HepG2 (cell line): Measurements from ENCODE around the gene MLX. TPM values are rescaled to one million over a fixed set of nuclear protein-coding genes. Genes with fewer than 3 reads are reported as not detected.

Experiments used
- CBFB ChIP-seq: sonication (generic); formaldehyde crosslinking; IDR thresholded peaks from 2 replicates; pipeline ENCODE4 v1.4.0; 2020; ENCODE audit warnings: missing genetic modification reagents
- CC2D1A ChIP-seq: sonication (generic); formaldehyde crosslinking; IDR thresholded peaks from 2 replicates; pipeline ENCODE4 v1.8.1; 2023; ENCODE audit warnings: mild to moderate bottlenecking, missing genetic modification reagents
- CSRNP2 ChIP-seq: sonication (generic); formaldehyde crosslinking; conservative IDR thresholded peaks from 2 replicates; pipeline ENCODE4 v1.8.0; 2022; ENCODE audit warnings: low read depth, missing genetic modification reagents
- DR1 ChIP-seq: sonication (generic); formaldehyde crosslinking; IDR thresholded peaks from 2 replicates; pipeline ENCODE4 v1.8.0; 2021; ENCODE audit warnings: mild to moderate bottlenecking, missing genetic modification reagents, inconsistent platforms
- ERF ChIP-seq: IDR thresholded peaks from 2 replicates; pipeline ENCODE4 v1.6.1; 2018; ENCODE audit warnings: missing biosample characterization, missing genetic modification reagents
- HCFC1 ChIP-seq: fragments of 150-350 bp; IDR thresholded peaks from 2 replicates; pipeline ENCODE4 v1.6.1; 2014; ENCODE audit warnings: low read depth, low read length
- HNRNPK ChIP-seq: fragments of 200-400 bp; formaldehyde crosslinking; IDR thresholded peaks from 2 replicates; pipeline ENCODE4 v1.6.1; 2018; ENCODE audit warnings: low read length, low read depth, moderate library complexity, mild to moderate bottlenecking; ENCODE audit not compliant: poor library complexity, severe bottlenecking
- HOMEZ ChIP-seq: IDR thresholded peaks from 2 replicates; pipeline ENCODE4 v1.6.1; 2016; ENCODE audit warnings: low read depth
- KDM5A ChIP-seq: fragments of 200-600 bp; sonication (generic); IDR thresholded peaks from 2 replicates; pipeline ENCODE4 v1.7.0; 2018; ENCODE audit warnings: antibody characterized with exemption, mild to moderate bottlenecking, low read length, borderline replicate concordance
- MAX ChIP-seq: IDR thresholded peaks from 2 replicates; pipeline ENCODE4 v1.6.1; 2012; ENCODE audit warnings: inconsistent platforms
- MED1 ChIP-seq: sonication (generic); formaldehyde crosslinking; IDR thresholded peaks from 2 replicates; pipeline ENCODE4 v1.4.0; 2020; ENCODE audit warnings: missing genetic modification reagents
- MED13 ChIP-seq: sonication (generic); formaldehyde crosslinking; IDR thresholded peaks from 2 replicates; pipeline ENCODE4 v1.5.0; 2020; ENCODE audit warnings: missing genetic modification reagents
- MEIS1 ChIP-seq: sonication (generic); formaldehyde crosslinking; IDR thresholded peaks from 2 replicates; pipeline ENCODE4 v1.9.0; 2021; ENCODE audit warnings: mild to moderate bottlenecking, missing genetic modification reagents, moderate library complexity, borderline replicate concordance
- PAWR ChIP-seq: sonication (generic); formaldehyde crosslinking; IDR thresholded peaks from 2 replicates; pipeline ENCODE4 v1.4.0; 2020; ENCODE audit warnings: missing genetic modification reagents, mild to moderate bottlenecking, borderline replicate concordance
- RXRA ChIP-seq: sonication (generic); formaldehyde crosslinking; IDR thresholded peaks from 2 replicates; pipeline ENCODE4 v1.5.1; 2020; ENCODE audit warnings: missing genetic modification reagents
- STAT6 ChIP-seq: sonication (generic); formaldehyde crosslinking; IDR thresholded peaks from 2 replicates; pipeline ENCODE4 v1.4.0; 2020; ENCODE audit warnings: missing genetic modification reagents, mild to moderate bottlenecking, borderline replicate concordance
- THAP11 ChIP-seq: IDR thresholded peaks from 2 replicates; pipeline ENCODE4 v1.6.1; 2016; ENCODE audit warnings: missing biosample characterization, missing genetic modification reagents
- TRIM24 ChIP-seq: sonication (generic); formaldehyde crosslinking; IDR thresholded peaks from 2 replicates; pipeline ENCODE4 v1.8.0; 2022; ENCODE audit warnings: mild to moderate bottlenecking, missing genetic modification reagents
- ZIK1 ChIP-seq: sonication (generic); formaldehyde crosslinking; IDR thresholded peaks from 2 replicates; pipeline ENCODE4 v1.5.0; 2020; ENCODE audit warnings: mild to moderate bottlenecking, low read depth, missing genetic modification reagents, borderline replicate concordance
- ZNF121 ChIP-seq: sonication (generic); formaldehyde crosslinking; IDR thresholded peaks from 2 replicates; pipeline ENCODE4 v1.5.0; 2020; ENCODE audit warnings: mild to moderate bottlenecking, missing genetic modification reagents
- ZNF263 ChIP-seq: sonication (generic); formaldehyde crosslinking; IDR thresholded peaks from 2 replicates; pipeline ENCODE4 v1.4.0; 2020; ENCODE audit warnings: missing genetic modification reagents
- ZNF3 ChIP-seq: IDR thresholded peaks from 2 replicates; pipeline ENCODE4 v1.7.0; 2017; ENCODE audit warnings: inconsistent platforms
- ZNF33A ChIP-seq: sonication (generic); formaldehyde crosslinking; IDR thresholded peaks from 2 replicates; pipeline ENCODE4 v1.5.1; 2020; ENCODE audit warnings: missing genetic modification reagents, mild to moderate bottlenecking, moderate library complexity, borderline replicate concordance
- ZNF670 ChIP-seq: sonication (generic); formaldehyde crosslinking; IDR thresholded peaks from 2 replicates; pipeline ENCODE4 v1.8.0; 2022; ENCODE audit warnings: mild to moderate bottlenecking, missing genetic modification reagents, borderline replicate concordance
- ZNF788 ChIP-seq: sonication (generic); formaldehyde crosslinking; IDR thresholded peaks from 2 replicates; pipeline ENCODE4 v1.5.0; 2020; ENCODE audit warnings: mild to moderate bottlenecking, missing genetic modification reagents, borderline replicate concordance
- ZNF841 ChIP-seq: sonication (generic); formaldehyde crosslinking; IDR thresholded peaks from 2 replicates; pipeline ENCODE4 v1.8.1; 2023; ENCODE audit warnings: missing genetic modification reagents, borderline replicate concordance
- polyA plus RNA-seq, 8 experiments: library from polyadenylated mRNA; depleted of rRNA in 3 of 8; stranded (reverse) in 7 of 8; unstranded in 1 of 8; fragments of >200 nt; fragmentation: Illumina TruSeq in 4 of 8; extraction: Trizol in 4 of 8; gene quantifications; 2 replicates each; pipeline versions ENCODE4 v1.2.1 to v1.2.3, GENCODE V29; 2011 to 2016; ENCODE audit warnings: low read depth in 4 of 8, missing spikeins in 1 of 8, mixed read lengths in 1 of 8; ENCODE audit not compliant: insufficient read depth in 1 of 8
- total RNA-seq, 5 experiments: library from RNA; depleted of rRNA; stranded (reverse); fragments of >200 nt; fragmentation: Illumina TruSeq; extraction: Trizol; gene quantifications; 2 replicates each; pipeline ENCODE4 v1.2.3, GENCODE V29; 2016; ENCODE audit warnings: low read depth in 1 of 5

The MLX gene
- total and polyA plus RNA-seq, 2 of the 13 experiments (the other 11 are each of a cell fraction or from before 2014, with no cell fraction given) = 38.9 to 74.4 TPM

- TF ChIP-seq STAT6 (CRISPR knock-in tag) (no peak), ZNF841 (no peak), KDM5A (no peak), MAX (0 out of 2 replicates have a peak, but pooled peaks have one; percentile 19), ZNF788 (no peak), ERF (CRISPR knock-in tag) (0 out of 2 replicates have a peak, but pooled peaks have one; percentile 20), ZNF33A (CRISPR knock-in tag) (no peak), THAP11 (no peak), MEIS1 (CRISPR knock-in tag) (0 out of 2 replicates have a peak, but pooled peaks have one; percentile 47), ZNF670 (no peak), MED13 (CRISPR knock-in tag) (no peak), CC2D1A (CRISPR knock-in tag) (no peak), CBFB (CRISPR knock-in tag) (no peak), ZNF121 (CRISPR knock-in tag) (no peak), DR1 (CRISPR knock-in tag) (no peak), TRIM24 (CRISPR knock-in tag) (no peak), CSRNP2 (CRISPR knock-in tag) (no peak), RXRA (peak; percentile 90), HOMEZ (CRISPR knock-in tag) (0 out of 2 replicates have a peak, but pooled peaks have one; percentile 25), HCFC1 (no peak), HNRNPK (no peak), PAWR (no peak), ZIK1 (CRISPR knock-in tag) (no peak), ZNF3 (CRISPR knock-in tag) (no peak), ZNF263 (CRISPR knock-in tag) (peak; percentile 43; the same call in 1 of the 2 replicates), MED1 (CRISPR knock-in tag) (peak; percentile 55; the same call in 1 of the 2 replicates)
Observed at GRCh38 chr17:42522263-42522790, 44.6 kb upstream of the MLX start (continued).
